Upper lobe of left lung (tissue), 6 donors: Measurements from ENCODE around the gene ST8SIA2. TPM values are rescaled to one million over a fixed set of nuclear protein-coding genes. Genes with fewer than 3 reads are reported as not detected.

Experiments used
- ATAC-seq, 2 donors: fragments of 200-7000 bp; cut with Tn5 transposase; one replicate each; pipeline ENCODE4 v1.9.1; 2022; ENCODE audit warnings: mild to moderate bottlenecking in 2 of 2, moderate library complexity in 2 of 2; ENCODE audit not compliant: low FRiP score in 2 of 2
- DNase-seq, 2 donors: peaks; one replicate each; pipeline ENCODE4 v3.0.0-alpha.2; 2019 to 2020
- H3K27ac ChIP-seq, 4 donors: fragments of 200-600 bp; sonication (generic); one replicate each; pipeline ENCODE4 v1.5.1; 2016 to 2019
- H3K27me3 ChIP-seq, 4 donors: fragments of 200-600 bp; sonication (generic); one replicate each; pipeline ENCODE4 v1.5.1; 2017 to 2019
- H3K36me3 ChIP-seq, 4 donors: fragments of 200-600 bp; sonication (generic); one replicate each; pipeline ENCODE4 v1.5.1; 2016 to 2019
- H3K4me1 ChIP-seq, 4 donors: fragments of 200-600 bp; sonication (generic); one replicate each; pipeline ENCODE4 v1.5.1; 2018 to 2019
- H3K4me3 ChIP-seq, 4 donors: fragments of 200-600 bp; sonication (generic); one replicate each; pipeline ENCODE4 v1.5.1; 2017 to 2019; ENCODE audit warnings: mild to moderate bottlenecking in 2 of 4, moderate library complexity in 1 of 4
- H3K9me3 ChIP-seq, 4 donors: fragments of 200-600 bp; sonication (generic); one replicate each; pipeline ENCODE4 v1.5.1; 2018 to 2019
- CTCF ChIP-seq, 6 experiments: fragments of 450-650 bp in 4 of 6; fragments of 200-600 bp in 2 of 6; sonication (generic) in 2 of 6; IDR thresholded peaks; one replicate each; pipeline ENCODE4 v1.5.1; 2016 to 2019; ENCODE audit warnings: antibody characterized with exemption in 6 of 6
- EP300 ChIP-seq, 4 donors: sonication (generic); formaldehyde crosslinking; IDR thresholded peaks; one replicate each; pipeline ENCODE4 v1.5.1; 2017; ENCODE audit warnings: antibody characterized with exemption in 4 of 4, control low read depth in 2 of 4
- POLR2A ChIP-seq, 4 donors: fragments of 450-650 bp; IDR thresholded peaks; one replicate each; pipeline ENCODE4 v1.5.1; 2016 to 2017; ENCODE audit warnings: antibody characterized with exemption in 4 of 4, mild to moderate bottlenecking in 2 of 4
- POLR2AphosphoS5 ChIP-seq, 2 donors: sonication (generic); formaldehyde crosslinking; IDR thresholded peaks; one replicate each; pipeline ENCODE4 v1.5.1; 2017; ENCODE audit warnings: antibody characterized with exemption in 2 of 2
- WGBS, 2 donors: methylation state at CpG; one replicate each; pipeline ENCODE4 v1.1.5; 2017 to 2018; 5-methylcytosine and 5-hydroxymethylcytosine counted together
- total RNA-seq, 6 donors: library from RNA; depleted of rRNA in 4 of 6; stranded (reverse); fragments of >200 nt in 4 of 6; gene quantifications; one replicate each; pipeline versions ENCODE4 v1.1.0 to v1.2.1, GENCODE V29; 2016 to 2021
- donor health status: DM: no; HTN: no; CAD: no; lungs with moderate emphysema.
- donor health status: DM: no; HTN: yes; CAD: no; lungs with severe emphysema.

Gene ST8SIA2
- total RNA-seq, 6 donors from 2014 or later, result 0.03 TPM; not detected in 5

DNA sequence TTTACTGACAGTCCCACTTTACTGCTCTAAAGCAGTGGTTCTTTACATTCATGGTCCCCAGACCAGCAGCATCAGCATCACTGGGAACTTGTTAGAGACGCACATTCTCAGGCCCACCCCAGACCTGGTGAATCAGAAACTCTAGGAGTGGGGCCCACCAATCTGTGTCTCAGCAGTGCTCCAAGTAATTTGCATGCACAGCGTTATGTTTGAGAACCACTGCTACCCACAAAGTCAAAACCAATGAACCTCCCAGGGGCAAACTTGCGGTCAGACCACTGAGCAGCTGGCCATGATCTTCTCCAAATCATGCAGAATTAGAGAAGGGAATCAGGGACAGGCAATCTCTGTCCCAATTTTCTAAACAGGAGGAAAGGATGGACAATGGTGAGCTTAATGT, 58.5 kb downstream of the ST8SIA2 start:
- ATAC-seq, result no peak

DNA sequence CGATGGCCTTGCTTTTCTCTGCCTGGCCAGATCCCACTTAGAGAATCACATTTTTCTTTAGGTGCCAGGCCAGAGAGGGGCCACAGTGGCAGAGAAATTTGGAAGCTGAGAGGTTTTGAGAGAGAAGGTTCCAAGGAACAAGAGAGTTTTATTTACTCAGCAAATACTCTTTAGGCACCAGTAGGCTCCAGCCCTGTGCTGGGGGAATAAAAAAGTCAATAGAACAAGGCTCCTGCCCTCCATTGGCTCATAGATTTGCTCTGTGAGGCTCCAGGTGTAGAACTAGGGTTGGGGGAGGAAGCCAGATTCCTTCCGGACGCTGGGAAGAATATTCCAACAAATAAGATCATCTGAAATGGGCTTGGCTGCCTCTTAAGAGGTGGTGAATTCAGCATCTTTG, 59.9 kb downstream of the ST8SIA2 start:
- Histone ChIP-seq H3K27me3 (no peaks in the 10 kb centered on the region), H3K36me3 (no peaks in the 10 kb centered on the region), H3K9me3 (no peaks in the 10 kb centered on the region), H3K4me3 (no peak overlapping the region), H3K4me1 (no peaks in the 10 kb centered on the region), H3K27ac (no peak overlapping the region)
- TF ChIP-seq POLR2A (IDR thresholded peaks at IDR 0.05), result no peak
- no peak for TF ChIP-seq EP300 (IDR thresholded peaks at IDR 0.05)
- TF ChIP-seq CTCF (IDR thresholded peaks at IDR 0.05), result no peak
- no peak for TF ChIP-seq POLR2AphosphoS5 (IDR thresholded peaks at IDR 0.05)
- WGBS, 2 donors, result 53 to 84% methylated on average over 3 of the region's 3 CpGs
- ATAC-seq (no peak), DNase-seq (no peak)

More for the DNA sequence above, 58.5 kb downstream of the ST8SIA2 start:
- no peak overlapping the region for H3K27ac ChIP-seq
- TF ChIP-seq POLR2A (IDR thresholded peaks at IDR 0.05) (no peak), EP300 (IDR thresholded peaks at IDR 0.05) (no peak), CTCF (IDR thresholded peaks at IDR 0.05) (no peak), POLR2AphosphoS5 (IDR thresholded peaks at IDR 0.05) (no peak)
- no peaks in the 10 kb centered on the region for H3K4me1 ChIP-seq
- no peak for DNase-seq
- H3K27me3 ChIP-seq, result no peaks in the 10 kb centered on the region
- 88 to 90% methylated on average over 3 of the region's 3 CpGs for WGBS, 2 donors
- no peaks in the 10 kb centered on the region for H3K36me3 ChIP-seq
- no peaks in the 10 kb centered on the region for H3K9me3 ChIP-seq
- H3K4me3 ChIP-seq, result no peak overlapping the region

DNA sequence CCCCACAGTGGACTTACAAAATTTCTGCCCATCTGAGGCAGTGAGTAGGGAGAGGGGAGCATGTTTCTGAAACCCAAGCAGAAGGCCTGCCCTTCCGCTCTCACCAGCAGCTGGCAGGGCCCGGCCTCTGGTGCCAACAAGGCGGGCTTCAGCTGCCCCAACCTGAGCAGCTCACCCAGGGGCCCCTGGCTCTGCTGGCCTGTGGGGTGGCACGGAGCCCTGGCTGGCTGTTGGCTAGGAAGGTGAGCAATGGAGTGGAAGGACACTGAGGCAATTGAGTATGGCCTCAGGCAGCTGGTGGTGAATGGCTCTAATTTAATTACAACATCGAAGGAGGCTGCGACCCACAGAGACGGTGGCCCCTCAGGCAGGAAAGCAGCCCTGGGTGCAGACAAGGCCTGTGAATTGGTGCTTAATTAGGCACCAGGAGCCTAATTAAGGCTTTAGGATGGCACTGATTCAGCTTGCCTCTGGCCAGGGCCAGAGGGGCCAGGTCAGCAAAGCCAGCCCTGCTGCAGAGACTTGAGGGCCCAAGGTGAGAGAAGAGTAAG, 60.9 kb downstream of the ST8SIA2 start:
- no peak for TF ChIP-seq POLR2AphosphoS5 (IDR thresholded peaks at IDR 0.05)
- TF ChIP-seq POLR2A (IDR thresholded peaks at IDR 0.05), result no peak
- TF ChIP-seq CTCF (IDR thresholded peaks at IDR 0.05), result no peak
- TF ChIP-seq EP300 (IDR thresholded peaks at IDR 0.05), result no peak
- DNase-seq (peak in 1 of 2 donors; percentile 54), ATAC-seq (no peak)
- no peaks in the 10 kb centered on the region for H3K4me1 ChIP-seq
- H3K27ac ChIP-seq, result no peak overlapping the region
- no peaks in the 10 kb centered on the region for H3K27me3 ChIP-seq
- 96 to 98% methylated on average over 4 to 7 of the region's 7 CpGs for WGBS, 2 donors
- no peaks in the 10 kb centered on the region for H3K9me3 ChIP-seq
- no peak overlapping the region for H3K4me3 ChIP-seq
- no peaks in the 10 kb centered on the region for H3K36me3 ChIP-seq

GRCh38 chr15:92455271-92455670, 61.6 kb downstream of the ST8SIA2 start:
- no peaks in the 10 kb centered on the region for H3K36me3 ChIP-seq
- no peak for TF ChIP-seq CTCF (IDR thresholded peaks at IDR 0.05)
- no peak for TF ChIP-seq POLR2A (IDR thresholded peaks at IDR 0.05)
- TF ChIP-seq EP300 (IDR thresholded peaks at IDR 0.05), result no peak
- no peak for TF ChIP-seq POLR2AphosphoS5 (IDR thresholded peaks at IDR 0.05)
- ATAC-seq (no peak), DNase-seq (no peak)
- H3K27ac ChIP-seq, result no peak overlapping the region
- no peaks in the 10 kb centered on the region for H3K4me1 ChIP-seq
- H3K4me3 ChIP-seq, result no peak overlapping the region
- 93 to 94% methylated on average over 7 of the region's 7 CpGs for WGBS, 2 donors
- H3K9me3 ChIP-seq, result no peaks in the 10 kb centered on the region
- no peaks in the 10 kb centered on the region for H3K27me3 ChIP-seq

DNA sequence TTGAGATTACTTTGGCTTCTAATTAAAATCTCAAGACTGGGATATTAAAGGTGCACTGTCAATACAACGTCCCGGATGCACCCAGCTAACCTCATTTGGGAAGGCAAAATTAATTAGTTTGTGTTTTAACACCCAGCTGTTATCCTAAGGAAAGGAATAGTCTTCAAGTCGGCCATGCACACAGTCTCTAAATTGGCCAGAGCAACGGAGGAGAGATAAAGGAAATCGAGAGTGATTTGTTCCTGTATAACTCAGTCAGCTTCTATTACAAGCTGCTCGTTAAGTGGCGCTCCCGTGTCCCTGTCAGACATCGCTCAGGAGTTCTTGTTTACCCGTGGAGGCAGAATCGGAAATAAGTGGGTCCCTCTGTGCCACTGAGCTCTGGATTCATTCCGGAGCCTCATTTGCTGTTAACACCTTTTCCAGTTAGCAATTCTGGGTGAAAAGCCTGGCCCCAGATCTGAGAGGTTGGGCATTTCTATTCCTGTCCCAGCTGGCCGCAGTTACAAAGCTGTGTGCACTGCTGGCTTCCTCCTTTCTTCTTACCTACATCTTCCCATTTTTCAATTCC, 63.9 kb downstream of the ST8SIA2 start:
- H3K9me3 ChIP-seq, result no peaks in the 10 kb centered on the region
- H3K27ac ChIP-seq, result no peak overlapping the region
- WGBS, 2 donors, result 66 to 72% methylated on average over 13 of the region's 13 CpGs
- no peaks in the 10 kb centered on the region for H3K4me1 ChIP-seq
- TF ChIP-seq CTCF (IDR thresholded peaks at IDR 0.05) (no peak), POLR2A (IDR thresholded peaks at IDR 0.05) (no peak), POLR2AphosphoS5 (IDR thresholded peaks at IDR 0.05) (no peak), EP300 (IDR thresholded peaks at IDR 0.05) (no peak)
- H3K4me3 ChIP-seq, result no peak overlapping the region
- DNase-seq (no peak), ATAC-seq (no peak)
- no peaks in the 10 kb centered on the region for H3K36me3 ChIP-seq
- H3K27me3 ChIP-seq, result no peaks in the 10 kb centered on the region
